GM23248 (cell line): ENCODE data around the gene HEATR9.

Source experiments
- EZH2 ChIP-seq: fragments of 200-600 bp; sonication (generic); IDR thresholded peaks from 2 replicates; pipeline ENCODE4 v1.6.1; 2018; ENCODE audit warnings: antibody characterized with exemption, mild to moderate bottlenecking; ENCODE audit not compliant: insufficient read depth, poor library complexity, severe bottlenecking
- EZH2phosphoT487 ChIP-seq: fragments of 200-600 bp; sonication (generic); IDR thresholded peaks from 2 replicates; pipeline ENCODE4 v1.6.1; 2018; ENCODE audit warnings: antibody characterized with exemption, moderate library complexity, mild to moderate bottlenecking, low read depth; ENCODE audit not compliant: insufficient read depth

DNA sequence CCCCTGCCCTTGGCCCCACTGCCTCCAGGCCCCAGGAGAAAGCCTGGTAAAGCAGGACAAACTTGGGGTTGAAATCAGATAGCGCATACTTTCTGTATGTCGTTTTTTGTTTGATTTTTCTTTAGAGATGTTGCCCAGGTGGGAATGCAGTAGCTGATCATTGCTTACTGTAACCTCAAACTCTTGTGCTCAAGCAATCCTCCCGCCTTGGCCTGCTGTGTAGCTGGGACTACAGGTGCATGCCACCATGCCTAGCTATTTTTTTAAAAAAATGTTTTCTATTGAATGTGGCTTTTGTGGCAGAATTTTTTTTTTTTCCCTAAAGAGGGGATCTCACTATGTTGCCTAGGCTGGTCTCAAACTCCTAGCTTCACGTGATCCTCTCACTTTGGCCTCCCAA lies 22.6 kb upstream of the HEATR9 start:
- TF ChIP-seq EZH2 (no peak), EZH2phosphoT487 (no peak)
